ENCODE data around the gene C15orf61. TPM values are rescaled to one million over a fixed set of nuclear protein-coding genes. Genes with fewer than 3 reads are reported as not detected.

The C15orf61 gene
- total RNA-seq, 1 donor from 2014 or later: 2.9 TPM

DNA sequence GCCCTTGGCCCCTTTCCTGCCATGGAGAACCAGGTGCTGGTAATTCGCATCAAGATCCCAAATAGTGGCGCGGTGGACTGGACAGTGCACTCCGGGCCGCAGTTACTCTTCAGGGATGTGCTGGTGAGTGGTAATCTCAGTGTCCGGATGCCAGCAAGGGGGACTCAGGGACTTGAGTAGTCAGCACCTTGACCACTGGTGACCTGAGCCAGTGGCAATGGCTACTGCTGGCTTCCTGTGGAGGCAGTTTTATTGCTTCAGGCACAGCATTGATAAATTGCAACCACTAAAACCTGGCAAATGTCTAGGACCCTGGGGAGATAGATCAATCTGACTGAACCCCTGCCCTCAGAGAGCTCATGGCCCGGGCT is 22.4 kb downstream of the C15orf61 start:
- Histone ChIP-seq H3K27me3 (ENCODE audit: control insufficient read depth, insufficient read depth, low read length) (no peaks in the 10 kb centered on the region), H3K36me3 (ENCODE audit: control insufficient read depth, insufficient read depth, low read length) (no peaks in the 10 kb centered on the region), H3K4me3 (ENCODE audit: low read depth, low read length) (peak overlapping the region; percentile 81)
- DNase-seq (ENCODE audit: low read depth): no peak
- TF ChIP-seq CTCF (IDR thresholded peaks at IDR 0.05; ENCODE audit: insufficient read depth, low read length, poor library complexity, severe bottlenecking): no peak

DNA sequence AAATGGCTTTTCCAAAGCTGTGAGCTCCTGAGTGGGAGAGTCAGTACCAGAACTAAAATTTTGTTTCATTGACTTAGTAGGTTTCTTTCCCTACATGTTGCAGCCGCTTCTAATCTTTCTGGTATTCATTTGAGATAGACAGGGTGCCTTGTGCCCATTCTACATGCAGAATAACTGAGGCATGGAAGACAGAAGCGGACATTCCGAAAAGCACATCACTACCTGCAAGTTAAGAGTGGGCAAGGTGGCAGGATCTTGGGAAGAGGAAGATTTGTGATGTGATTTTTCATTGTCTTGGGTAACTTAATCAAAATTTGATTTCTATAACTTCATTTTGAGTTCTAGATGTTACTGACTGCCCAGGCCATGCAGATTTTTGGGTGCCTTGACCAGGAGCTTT is 23.5 kb downstream of the C15orf61 start:
- no peak for TF ChIP-seq CTCF (IDR thresholded peaks at IDR 0.05; ENCODE audit: insufficient read depth, low read length, poor library complexity, severe bottlenecking)
- H3K27me3 ChIP-seq (ENCODE audit: control insufficient read depth, insufficient read depth, low read length): no peaks in the 10 kb centered on the region
- no peak overlapping the region for H3K4me3 ChIP-seq (ENCODE audit: low read depth, low read length)
- no peaks in the 10 kb centered on the region for H3K36me3 ChIP-seq (ENCODE audit: control insufficient read depth, insufficient read depth, low read length)
- no peak for DNase-seq (ENCODE audit: low read depth)

GRCh38 chr15:67545864-67546263 is 24.9 kb downstream of the C15orf61 start:
- H3K4me3 ChIP-seq (ENCODE audit: low read depth, low read length): no peak overlapping the region
- no peak for DNase-seq (ENCODE audit: low read depth)
- H3K36me3 ChIP-seq (ENCODE audit: control insufficient read depth, insufficient read depth, low read length): no peaks in the 10 kb centered on the region
- TF ChIP-seq CTCF (IDR thresholded peaks at IDR 0.05; ENCODE audit: insufficient read depth, low read length, poor library complexity, severe bottlenecking): no peak
- no peaks in the 10 kb centered on the region for H3K27me3 ChIP-seq (ENCODE audit: control insufficient read depth, insufficient read depth, low read length)

DNA sequence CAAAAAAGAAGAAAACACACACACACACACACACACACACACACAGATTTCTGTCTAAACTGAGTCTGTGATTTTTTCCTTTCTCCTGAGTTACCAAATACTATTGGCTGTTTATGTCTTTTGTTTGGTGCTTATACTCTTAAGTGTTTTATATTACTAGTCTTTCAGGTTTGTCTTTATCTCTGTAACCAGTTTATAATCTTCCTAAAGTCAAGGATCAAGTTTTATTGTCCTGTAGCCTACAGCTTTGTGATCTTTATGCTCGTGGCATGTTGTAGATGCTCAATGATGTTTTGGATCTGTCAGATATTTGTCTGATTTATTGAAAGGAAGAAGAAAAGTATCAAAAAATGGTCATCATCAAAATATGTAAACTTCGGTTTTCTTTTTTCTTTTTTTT is 26.1 kb downstream of the C15orf61 start:
- H3K4me3 ChIP-seq (ENCODE audit: low read depth, low read length): no peak overlapping the region
- no peak for DNase-seq (ENCODE audit: low read depth)
- H3K36me3 ChIP-seq (ENCODE audit: control insufficient read depth, insufficient read depth, low read length): no peaks in the 10 kb centered on the region
- no peak for TF ChIP-seq CTCF (IDR thresholded peaks at IDR 0.05; ENCODE audit: insufficient read depth, low read length, poor library complexity, severe bottlenecking)
- H3K27me3 ChIP-seq (ENCODE audit: control insufficient read depth, insufficient read depth, low read length): no peaks in the 10 kb centered on the region

DNA sequence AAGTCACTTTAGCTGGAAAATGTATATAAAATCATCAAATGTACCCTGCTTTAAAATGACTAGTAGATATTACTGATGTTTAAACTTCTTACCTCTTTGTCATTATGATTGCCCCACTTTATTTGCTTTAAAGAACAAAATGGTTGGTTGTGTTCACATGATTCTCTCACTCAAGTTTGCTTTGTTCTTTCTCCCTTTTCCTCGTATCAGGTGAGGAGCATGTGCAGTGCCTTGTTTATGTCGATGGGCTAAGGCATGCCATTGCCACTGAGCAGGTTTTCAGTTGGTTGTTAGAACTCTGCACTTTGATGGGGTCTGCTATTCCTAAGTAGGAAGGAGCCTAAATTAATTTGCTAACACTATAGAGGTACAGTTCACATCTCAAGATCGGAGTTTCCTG is 26.9 kb downstream of the C15orf61 start:
- H3K27me3 ChIP-seq (ENCODE audit: control insufficient read depth, insufficient read depth, low read length): no peaks in the 10 kb centered on the region
- H3K36me3 ChIP-seq (ENCODE audit: control insufficient read depth, insufficient read depth, low read length): no peaks in the 10 kb centered on the region
- DNase-seq (ENCODE audit: low read depth): no peak
- no peak for TF ChIP-seq CTCF (IDR thresholded peaks at IDR 0.05; ENCODE audit: insufficient read depth, low read length, poor library complexity, severe bottlenecking)
- no peak overlapping the region for H3K4me3 ChIP-seq (ENCODE audit: low read depth, low read length)

DNA sequence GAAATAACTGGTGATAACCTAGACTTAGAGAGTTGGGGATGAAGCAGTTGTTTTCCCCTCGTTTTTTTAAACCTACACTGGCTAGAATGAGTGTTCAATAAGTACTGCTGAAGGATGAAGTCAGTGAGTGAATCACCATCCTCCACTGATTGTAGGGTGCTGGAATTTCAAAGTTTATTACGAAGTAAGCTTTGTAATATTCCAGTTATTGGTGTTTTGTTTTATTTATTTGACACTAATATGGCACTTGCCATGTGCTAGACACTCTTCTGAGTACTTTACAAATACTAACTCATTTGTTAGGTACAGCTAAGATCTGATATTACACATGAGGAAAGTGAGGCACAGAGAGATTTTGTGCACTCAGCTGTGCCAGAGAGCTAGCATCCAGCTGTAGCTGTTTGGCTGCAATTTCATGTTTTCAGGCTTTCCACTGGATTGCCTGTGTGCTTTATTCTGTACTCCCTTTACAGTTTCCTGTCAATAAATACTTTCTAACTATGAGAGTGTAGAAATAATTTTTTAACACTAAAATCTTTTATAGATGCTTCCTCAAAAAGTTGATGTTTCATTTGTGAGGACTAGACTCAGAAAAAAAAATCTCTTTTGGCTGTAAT is 27.4 kb downstream of the C15orf61 start:
- DNase-seq (ENCODE audit: low read depth): no peak
- H3K36me3 ChIP-seq (ENCODE audit: control insufficient read depth, insufficient read depth, low read length): no peaks in the 10 kb centered on the region
- H3K4me3 ChIP-seq (ENCODE audit: low read depth, low read length): no peak overlapping the region
- no peak for TF ChIP-seq CTCF (IDR thresholded peaks at IDR 0.05; ENCODE audit: insufficient read depth, low read length, poor library complexity, severe bottlenecking)
- H3K27me3 ChIP-seq (ENCODE audit: control insufficient read depth, insufficient read depth, low read length): no peaks in the 10 kb centered on the region
